ENCODE measurements around the gene COX19. TPM values are rescaled to one million over a fixed set of nuclear protein-coding genes. Genes with fewer than 3 reads are reported as not detected.

COX19 gene
- total RNA-seq, 1 experiment from 2014 or later, result 11.6 TPM

- Histone ChIP-seq H3K79me2 (ENCODE audit: low read length) (no peaks in the 10 kb centered on the region), H3K4me1 (ENCODE audit: insufficient read depth, low read length) (no peaks in the 10 kb centered on the region), H3K9me3 (ENCODE audit: low read length) (no peaks in the 10 kb centered on the region), H3K36me3 (ENCODE audit: low read depth, low read length) (no peaks in the 10 kb centered on the region), H3K9ac (ENCODE audit: low read length) (no peak overlapping the region), H3K27me3 (ENCODE audit: low read length) (no peaks in the 10 kb centered on the region), H3F3A (ENCODE audit: low read length, unreplicated experiment) (no peaks in the 10 kb centered on the region), H3K4me3 (ENCODE audit: low read length) (no peak overlapping the region), H3K4me2 (ENCODE audit: low read length) (no peak overlapping the region), H2AFZ (ENCODE audit: low read length) (no peak overlapping the region), H3K9me2 (replicated peaks; ENCODE audit: low read length) (no peaks in the 10 kb centered on the region), H4K20me1 (ENCODE audit: low read length) (no peaks in the 10 kb centered on the region), H3K27ac (ENCODE audit: low read length) (no peak overlapping the region)
- ChIA-PET POLR2A (ENCODE audit: unreplicated experiment) (no interaction called here), CTCF (no interaction called here)
- no TSS peak for BruUV-seq (replicated peaks)
- TF ChIP-seq CTCF (conservative IDR thresholded peaks at IDR 0.05; ENCODE audit: low read depth, low read length) (no peak), EZH2 (IDR thresholded peaks at IDR 0.05; ENCODE audit: low read length, unreplicated experiment) (no peak), EZH2phosphoT487 (IDR thresholded peaks at IDR 0.05; ENCODE audit: borderline replicate concordance, low read length) (no peak)
- intact Hi-C loops (cut with micrococcal nuclease), result no loop called here
- DNase-seq (no peak), ATAC-seq (no peak)
Measured at GRCh38 chr7:987909-988308, 12.6 kb upstream of the COX19 start.

- no peak for ATAC-seq
- no peaks in the 10 kb centered on the region for H3K36me3 ChIP-seq (ENCODE audit: low read depth, low read length)
- no peaks in the 10 kb centered on the region for H3F3A ChIP-seq (ENCODE audit: low read length, unreplicated experiment)
- no peak for DNase-seq
- TF ChIP-seq EZH2phosphoT487 (IDR thresholded peaks at IDR 0.05; ENCODE audit: borderline replicate concordance, low read length), result no peak
- TF ChIP-seq CTCF (conservative IDR thresholded peaks at IDR 0.05; ENCODE audit: low read depth, low read length), result no peak
- no peak for TF ChIP-seq EZH2 (IDR thresholded peaks at IDR 0.05; ENCODE audit: low read length, unreplicated experiment)
- H3K27me3 ChIP-seq (ENCODE audit: low read length), result no peaks in the 10 kb centered on the region
- no peak overlapping the region for H3K4me2 ChIP-seq (ENCODE audit: low read length)
- BruUV-seq (replicated peaks), result no TSS peak
- H3K79me2 ChIP-seq (ENCODE audit: low read length), result no peaks in the 10 kb centered on the region
- no peak overlapping the region for H3K27ac ChIP-seq (ENCODE audit: low read length)
- no peaks in the 10 kb centered on the region for H3K4me1 ChIP-seq (ENCODE audit: insufficient read depth, low read length)
- intact Hi-C loops (cut with micrococcal nuclease), result no loop called here
- no peak overlapping the region for H3K4me3 ChIP-seq (ENCODE audit: low read length)
- ChIA-PET POLR2A (ENCODE audit: unreplicated experiment) (no interaction called here), CTCF (no interaction called here)
- H3K9ac ChIP-seq (ENCODE audit: low read length), result no peak overlapping the region
- no peak overlapping the region for H2AFZ ChIP-seq (ENCODE audit: low read length)
- H4K20me1 ChIP-seq (ENCODE audit: low read length), result no peaks in the 10 kb centered on the region
- no peaks in the 10 kb centered on the region for H3K9me3 ChIP-seq (ENCODE audit: low read length)
- H3K9me2 ChIP-seq (replicated peaks; ENCODE audit: low read length), result no peaks in the 10 kb centered on the region
Measured at GRCh38 chr7:986766-987751, 11.7 kb upstream of the COX19 start.

Data from PC-3 (cell line).